HPDE6-E6E7 (cell line): Measurements from ENCODE around the gene BRINP2.
"Not testable (repeated sequence)": the region's sequence is repeated elsewhere in the genome, so short reads cannot be mapped to it uniquely, and the experiment has no call there.

ENCODE experiments used
- DNase-seq: peaks from one replicate; pipeline ENCODE4 v3.0.0; 2011; ENCODE audit warnings: missing footprints; ENCODE audit errors: extremely low spot score

Gene BRINP2

DNA sequence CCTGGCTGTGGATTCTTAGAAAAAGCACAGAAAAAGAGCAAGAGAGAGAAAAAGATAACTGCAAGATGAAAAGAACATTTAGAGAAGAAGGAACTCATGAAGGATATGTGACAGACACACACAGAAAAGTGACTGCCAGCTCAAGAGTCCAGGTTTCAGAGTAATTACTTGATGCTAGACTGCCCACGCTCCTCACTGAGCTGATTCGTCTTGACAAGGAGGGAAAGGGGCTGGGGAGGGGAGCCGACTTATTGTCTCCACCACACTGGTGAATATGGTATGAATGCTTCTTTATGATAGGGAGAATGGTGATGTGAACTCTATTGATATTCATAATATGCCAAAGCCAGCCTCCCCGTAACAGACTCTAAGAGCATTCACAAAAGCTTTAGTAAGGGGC lies 140.4 kb downstream of the BRINP2 start:
- DNase-seq = no peak

DNA sequence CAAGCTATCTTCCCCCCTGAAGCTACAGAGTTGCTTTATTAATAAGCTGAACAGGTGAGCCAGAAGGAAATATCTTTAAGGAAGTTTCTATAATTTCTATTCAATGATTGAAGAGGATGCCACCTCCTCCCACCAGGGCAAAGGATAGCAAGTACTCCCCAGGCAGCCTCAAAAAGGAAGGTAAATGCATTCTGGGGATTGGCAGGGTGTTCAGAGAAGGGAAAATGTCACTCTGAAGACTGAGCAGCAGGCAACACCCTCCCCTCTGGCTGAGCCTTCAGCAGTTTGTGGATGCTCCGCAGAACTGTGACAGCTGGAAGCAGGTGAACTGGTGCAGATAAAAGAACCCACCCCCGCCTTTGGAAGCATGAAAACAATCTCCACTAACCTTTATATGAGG lies 140.8 kb downstream of the BRINP2 start:
- no peak for DNase-seq

DNA sequence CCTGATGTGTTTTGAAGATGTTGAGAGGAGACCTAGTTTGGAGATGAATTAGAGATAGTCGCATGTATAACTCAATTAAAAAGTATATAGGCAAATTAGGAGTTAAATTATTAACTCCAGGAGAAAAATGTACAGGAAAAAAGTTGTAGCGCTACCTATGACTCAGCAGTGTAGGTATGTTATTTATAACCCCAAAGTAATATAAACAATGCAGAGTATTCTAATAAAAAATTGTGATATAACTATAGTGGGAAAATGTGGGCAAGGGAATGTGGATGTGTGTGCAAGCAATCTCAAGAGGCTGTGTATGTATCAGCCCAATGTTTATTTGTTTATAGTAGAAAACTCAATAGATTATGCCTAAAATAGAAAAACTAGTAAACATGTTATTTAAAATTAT lies 144.5 kb downstream of the BRINP2 start:
- DNase-seq = no peak

DNA sequence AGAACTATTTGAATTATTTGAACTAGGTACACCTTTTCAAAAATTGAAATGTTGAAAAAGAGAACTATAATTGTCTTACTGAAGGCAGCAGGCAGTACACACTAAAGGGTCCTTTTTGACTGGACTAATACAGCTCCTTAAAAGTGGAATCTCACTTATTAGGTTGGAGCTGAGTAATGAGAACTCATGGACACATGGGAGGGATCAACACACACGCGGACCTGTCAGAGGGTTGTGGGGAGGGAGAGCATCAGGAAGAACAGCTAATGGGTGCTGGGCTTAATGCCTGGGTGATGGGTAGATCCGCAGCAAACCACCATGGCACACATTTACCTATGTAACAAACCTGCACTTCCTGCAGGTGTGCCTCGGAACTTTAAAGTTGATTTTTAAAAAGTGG lies 145.0 kb downstream of the BRINP2 start:
- no peak for DNase-seq

DNA sequence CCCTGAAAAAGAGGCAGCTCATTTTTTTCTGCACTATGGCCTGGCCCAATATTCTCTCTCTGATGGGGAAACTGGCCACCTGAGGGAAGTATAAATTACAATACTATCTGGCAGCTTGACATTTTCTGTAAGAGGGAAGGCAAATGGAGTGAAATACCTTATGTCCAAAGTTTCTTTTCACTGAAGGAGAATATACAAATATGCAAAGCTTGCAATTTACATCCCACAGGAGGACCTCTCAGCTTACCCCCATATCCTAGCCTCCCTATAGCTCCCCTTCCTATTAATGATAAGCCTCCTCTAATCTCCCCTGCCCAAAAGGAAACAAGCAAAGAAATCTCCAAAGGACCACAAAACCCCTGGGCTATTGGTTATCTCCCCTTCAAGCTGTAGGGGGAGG lies 150.7 kb downstream of the BRINP2 start:
- not testable (repeated sequence) for DNase-seq

GRCh38 chr1:177328251-177328650 lies 157.5 kb downstream of the BRINP2 start:
- DNase-seq = no peak

DNA sequence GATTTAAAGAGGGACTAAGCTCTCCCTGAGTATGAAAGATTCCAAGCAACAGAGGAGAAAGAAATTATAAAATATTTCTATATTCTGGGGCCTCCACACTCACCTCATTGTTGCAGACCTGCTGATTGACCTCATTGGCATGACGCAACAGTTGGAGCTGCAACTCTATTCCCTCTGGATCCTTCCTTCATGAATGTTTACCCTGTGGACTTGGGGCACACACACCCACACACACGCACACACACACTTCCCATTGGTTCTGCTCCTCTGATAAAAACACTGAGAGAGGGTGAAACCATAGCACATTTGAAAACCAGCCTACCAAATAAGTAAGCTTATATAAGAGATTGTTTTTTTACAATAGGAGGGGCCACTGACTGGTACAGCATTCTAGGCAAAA lies 159.1 kb downstream of the BRINP2 start:
- no peak for DNase-seq
